T-helper 1 cell treated with Interleukin-12 subunit alpha and Interleukin-12 subunit beta and Interleukin-4 antibody, amounts not matched to agents 30 ng/mL and 1 ng/mL, for 36 hours (primary cell): Measurements from ENCODE around the gene CCDC40. TPM values are rescaled to one million over a fixed set of nuclear protein-coding genes. Genes with fewer than 3 reads are reported as not detected.

Experiments used
- intact Hi-C: fragments of 100-400 bp; cut with micrococcal nuclease; formaldehyde crosslinking; loops from one replicate; pipeline ENCODE4 v1.15.1; 2024
- total RNA-seq: library from RNA; stranded (reverse); gene quantifications from 2 replicates; pipeline ENCODE4 v1.2.3, GENCODE V29; 2022

The CCDC40 gene
- total RNA-seq, 1 donor from 2014 or later, result not detected

GRCh38 chr17:80111702-80112470 is 75.4 kb downstream of the CCDC40 start:
- intact Hi-C loops, result no loop called here

GRCh38 chr17:80112471-80113032 is 76.1 kb downstream of the CCDC40 start:
- intact Hi-C loops, result no loop called here

GRCh38 chr17:80113033-80113484 is 76.6 kb downstream of the CCDC40 start:
- intact Hi-C loops, result no loop called here

- intact Hi-C loops, result no loop called here
These were observed 78.3 kb downstream of the CCDC40 start for GRCh38 chr17:80114758-80115157.

- intact Hi-C loops, result no loop called here
These were observed 78.7 kb downstream of the CCDC40 start for GRCh38 chr17:80115159-80115558.

GRCh38 chr17:80116276-80116920 is 80.0 kb downstream of the CCDC40 start:
- intact Hi-C loops, result no loop called here

- intact Hi-C loops, result no loop called here
These were observed 80.5 kb downstream of the CCDC40 start for GRCh38 chr17:80116921-80117380.

GRCh38 chr17:80117491-80118401 is 81.3 kb downstream of the CCDC40 start:
- intact Hi-C loops, result no loop called here

- intact Hi-C loops, result no loop called here
These were observed 82.3 kb downstream of the CCDC40 start for GRCh38 chr17:80118601-80119270.

GRCh38 chr17:80119271-80119791 is 82.9 kb downstream of the CCDC40 start:
- intact Hi-C loops, result no loop called here

- intact Hi-C loops, result no loop called here
These were observed 83.4 kb downstream of the CCDC40 start for GRCh38 chr17:80119839-80120238.

- intact Hi-C loops, result no loop called here
These were observed 85.7 kb downstream of the CCDC40 start for GRCh38 chr17:80122026-80122575.

GRCh38 chr17:80122926-80123505 is 86.6 kb downstream of the CCDC40 start:
- intact Hi-C loops, result no loop called here

- intact Hi-C loops, result no loop called here
These were observed 87.3 kb downstream of the CCDC40 start for GRCh38 chr17:80123791-80124190.

- intact Hi-C loops, result no loop called here
These were observed 88.0 kb downstream of the CCDC40 start for GRCh38 chr17:80124351-80124981.

- intact Hi-C loops, result no loop called here
These were observed 89.4 kb downstream of the CCDC40 start for GRCh38 chr17:80125656-80126448.

GRCh38 chr17:80126449-80126715 is 89.9 kb downstream of the CCDC40 start:
- intact Hi-C loops, result no loop called here

GRCh38 chr17:80129006-80129565 is 92.6 kb downstream of the CCDC40 start:
- intact Hi-C loops, result no loop called here
